Left colon (tissue), 2 donors: ENCODE measurements around the gene WNT7B. TPM values are rescaled to one million over a fixed set of nuclear protein-coding genes. Genes with fewer than 3 reads are reported as not detected.
A peak's percentile ranks its signal among the peaks of the same experiment; 100 is the strongest.

Experiments
- ATAC-seq: fragments of 200-7000 bp; cut with Tn5 transposase; one replicate; pipeline ENCODE4 v1.9.1; 2020; ENCODE audit warnings: mild to moderate bottlenecking, moderate library complexity
- DNase-seq, 2 donors: peaks; one replicate each; pipeline ENCODE4 v3.0.0-alpha.2; 2020
- intact Hi-C, 2 donors: fragments of 100-400 bp; cut with DNase I in 1 of 2; cut with micrococcal nuclease in 1 of 2; formaldehyde crosslinking; loops; one replicate each; pipeline versions ENCODE4 v1.11.2 to v1.14.0; 2022; cut with DNase I, micrococcal nuclease
- long read RNA-seq: library from polyadenylated mRNA; unstranded; transcript quantifications from one replicate; pipeline ENCODE4 v2.0.0, GENCODE V29; 2021
- total RNA-seq, 2 donors: library from RNA; stranded (reverse); fragmentation: NEBNext Ultra II Directional; extraction: Animal tissue kit (Norgen Biotek cat#: 25700); gene quantifications; one replicate each; pipeline ENCODE4 v1.2.1, GENCODE V29; 2021
- donor health status: DM: no; HTN: no; CAD: no.
- donor health status: DM: yes; HTN: yes; CAD: no.

WNT7B gene
- total RNA-seq = not detected
- long read RNA-seq = 0 reads

DNA sequence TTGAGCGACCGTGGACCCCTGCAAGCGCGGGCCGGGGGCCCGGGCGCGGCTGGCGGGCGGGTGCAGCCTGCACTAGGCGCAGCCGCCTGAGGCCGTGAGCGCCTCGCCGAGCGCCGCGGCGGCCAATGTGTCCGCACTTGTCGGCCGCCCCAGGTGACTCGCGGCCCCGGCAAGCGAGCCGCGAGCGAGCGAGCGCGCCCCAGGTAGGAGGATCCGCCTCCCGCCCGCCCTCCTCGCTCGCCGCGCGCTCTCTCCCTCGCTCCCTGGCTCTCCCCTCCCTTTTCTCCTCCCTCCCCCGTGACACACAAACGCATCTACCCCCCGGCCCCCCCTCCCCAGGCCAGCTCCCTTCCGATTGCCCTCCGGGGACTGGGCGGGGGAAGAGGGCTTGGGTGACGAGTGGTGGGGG, at the start of gene WNT7B:
TSS of gene WNT7B (minus strand) at position 160 of the 409 bp plus-strand sequence. CDS start 408 bp downstream, outside the sequence.
- DNase-seq (no peak), ATAC-seq (peak; percentile 23)
- intact Hi-C loops = no loop called here

DNA sequence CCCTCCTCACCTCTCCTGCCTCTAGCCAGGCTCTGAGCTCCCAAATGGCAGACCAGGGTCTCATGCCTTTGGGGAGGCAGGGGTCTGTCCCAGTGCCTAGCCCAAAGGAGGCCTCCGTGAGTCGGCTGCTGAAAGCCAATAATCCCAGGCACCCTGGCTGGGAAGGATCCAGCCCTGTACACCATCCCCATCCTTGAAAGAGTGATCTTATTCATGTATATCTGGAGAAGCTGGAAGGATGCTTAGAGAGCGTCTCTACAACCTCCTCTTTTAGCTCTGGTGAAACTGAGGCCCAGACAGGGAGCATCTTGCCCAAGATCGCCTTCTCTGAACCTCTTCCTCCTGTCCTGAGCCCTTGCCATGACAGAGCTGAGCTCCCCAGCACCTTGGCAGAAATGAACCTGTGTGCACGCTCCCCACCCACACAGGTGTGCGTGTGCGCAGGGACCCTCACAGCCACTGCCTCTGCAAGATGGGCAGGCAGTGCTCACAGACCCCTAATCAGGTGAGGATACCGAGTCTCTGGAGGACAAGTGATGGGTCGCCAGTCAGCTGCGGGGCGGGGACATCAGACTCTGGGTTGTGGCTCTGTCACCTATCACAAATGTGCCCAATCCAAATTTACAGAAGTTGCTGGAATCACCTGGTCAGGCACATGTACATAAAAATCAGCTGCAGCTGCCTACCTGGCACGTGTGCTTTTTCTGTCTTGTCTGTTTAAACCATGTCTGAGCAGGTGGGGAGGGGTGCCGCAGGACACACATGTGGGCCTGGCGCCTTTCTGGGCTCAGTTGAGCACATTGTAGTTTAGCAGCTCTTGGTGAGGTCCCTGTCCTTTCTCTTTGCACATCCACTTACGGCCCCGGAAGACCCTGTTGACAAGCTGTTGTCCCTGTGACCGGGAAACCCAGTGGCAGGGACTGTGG, 49.3 kb upstream of the WNT7B start:
- ATAC-seq = no peak
- intact Hi-C loops = no loop called here

GRCh38 chr22:46025225-46025972, 48.4 kb upstream of the WNT7B start:
- DNase-seq (peak; percentile 4 to 22), ATAC-seq (no peak)
- intact Hi-C loops = no loop called here

More for the DNA sequence above, 49.3 kb upstream of the WNT7B start:
- peak in 1 of 2 donors; percentile 25 for DNase-seq

DNA sequence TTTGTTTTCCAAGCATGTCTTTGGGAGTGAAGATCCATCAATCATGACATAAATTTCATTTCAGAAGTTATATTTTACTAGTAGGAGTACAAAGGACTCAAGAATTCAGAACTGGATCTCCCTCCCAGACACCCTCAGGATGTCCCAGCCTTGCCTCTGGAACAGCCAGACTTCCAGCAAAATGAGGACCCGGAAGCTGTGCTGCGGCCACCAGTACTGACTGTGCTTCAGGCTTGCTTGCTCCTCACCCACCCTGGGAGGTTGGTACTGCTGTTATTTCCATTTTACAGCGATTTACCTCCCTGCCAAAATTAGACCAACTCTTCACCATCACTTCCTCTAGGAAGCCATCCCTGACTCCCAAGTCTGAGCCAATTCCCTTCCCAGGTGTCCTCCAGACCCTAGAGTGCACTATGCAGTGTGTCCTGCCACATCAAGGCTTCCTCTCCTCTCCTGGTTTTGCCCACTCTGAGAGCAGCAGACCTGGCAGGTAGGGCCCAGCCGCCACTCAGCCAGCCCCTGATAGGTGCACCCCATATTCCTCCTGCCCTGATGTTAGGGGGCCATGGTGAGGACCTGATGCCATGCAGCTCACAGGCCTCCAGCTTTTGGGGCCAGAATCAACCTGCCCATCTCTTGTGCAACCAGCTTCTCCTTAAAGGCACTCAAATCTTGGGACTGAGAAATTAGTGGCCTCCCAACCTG, 47.3 kb upstream of the WNT7B start:
- ATAC-seq (no peak), DNase-seq (peak in 1 of 2 donors; percentile 16)
- intact Hi-C loops = no loop called here

DNA sequence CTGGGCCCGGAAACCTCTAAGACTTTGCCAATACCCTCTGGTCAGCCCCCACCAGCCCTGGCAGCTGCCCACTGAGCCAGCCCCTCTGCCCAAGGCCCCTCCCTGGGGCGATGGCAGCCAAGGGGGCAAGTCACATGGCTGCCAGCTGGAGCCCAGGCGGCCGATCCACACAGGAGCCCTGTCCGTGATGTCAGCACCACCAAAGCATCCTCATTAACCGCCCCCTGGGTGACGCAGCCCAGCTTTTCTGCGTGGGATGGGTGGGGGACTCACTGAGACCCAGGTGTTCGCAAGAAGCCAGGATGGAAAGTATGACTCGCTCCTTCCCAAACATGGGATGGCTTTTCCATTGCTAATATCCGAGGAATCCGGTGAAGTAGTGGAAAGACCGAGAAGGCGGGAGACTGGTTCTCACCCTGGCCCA, 46.6 kb upstream of the WNT7B start:
- DNase-seq = peak in 1 of 2 donors; percentile 21
- ATAC-seq = no peak
- intact Hi-C loops = no loop called here

DNA sequence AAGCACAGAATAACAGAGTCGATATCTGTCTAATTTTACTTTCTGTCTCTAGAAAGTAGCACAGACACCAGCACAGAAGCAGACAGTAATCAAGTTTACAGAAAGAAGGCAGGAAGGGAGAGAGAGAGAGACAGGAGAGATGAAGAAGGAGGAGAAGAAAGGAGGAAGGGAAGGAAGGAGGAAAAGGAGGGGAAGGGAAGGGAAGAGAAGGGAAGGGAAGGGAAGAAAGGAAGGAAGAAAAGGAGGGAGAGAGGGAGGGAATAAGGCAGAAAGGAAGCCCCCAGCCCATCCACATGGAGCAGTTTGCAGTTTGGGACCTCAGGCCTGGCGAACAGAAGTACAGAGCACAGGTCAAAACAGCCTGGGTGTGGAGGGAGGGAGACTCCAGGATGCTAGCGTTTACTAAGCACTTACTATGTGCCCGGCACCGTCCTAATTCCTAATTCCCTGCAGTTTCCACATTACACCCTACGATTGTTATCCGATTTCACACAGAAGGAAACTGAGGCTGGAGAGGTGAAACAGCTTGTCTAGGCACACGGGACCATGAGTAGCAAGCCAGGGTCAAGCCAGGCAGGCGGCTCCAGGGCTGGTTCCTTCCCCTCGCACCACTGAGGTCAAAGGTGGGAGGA, 46.0 kb upstream of the WNT7B start:
- intact Hi-C loops = no loop called here
- DNase-seq (no peak), ATAC-seq (no peak)

GRCh38 chr22:46021577-46021976, 44.6 kb upstream of the WNT7B start:
- DNase-seq (peak in 1 of 2 donors; percentile 18), ATAC-seq (no peak)
- intact Hi-C loops = no loop called here

GRCh38 chr22:46019351-46019750, 42.4 kb upstream of the WNT7B start:
- ATAC-seq (no peak), DNase-seq (peak in 1 of 2 donors; percentile 7)
- intact Hi-C loops = no loop called here

- no peak for DNase-seq
- intact Hi-C loops = no loop called here
- ATAC-seq = no peak
Measured at GRCh38 chr22:46018859-46019258, 41.9 kb upstream of the WNT7B start.

GRCh38 chr22:46017166-46017565, 40.2 kb upstream of the WNT7B start:
- intact Hi-C loops = no loop called here
- no peak for DNase-seq
- ATAC-seq = no peak

- DNase-seq = peak; percentile 93 to 94
- intact Hi-C loops = no loop called here
- ATAC-seq = peak; percentile 85
Measured at GRCh38 chr22:46013460-46014416, 36.8 kb upstream of the WNT7B start.

- intact Hi-C loops = no loop called here
- peak; percentile 7 for ATAC-seq
Measured at GRCh38 chr22:46012881-46013281, 35.9 kb upstream of the WNT7B start.

DNA sequence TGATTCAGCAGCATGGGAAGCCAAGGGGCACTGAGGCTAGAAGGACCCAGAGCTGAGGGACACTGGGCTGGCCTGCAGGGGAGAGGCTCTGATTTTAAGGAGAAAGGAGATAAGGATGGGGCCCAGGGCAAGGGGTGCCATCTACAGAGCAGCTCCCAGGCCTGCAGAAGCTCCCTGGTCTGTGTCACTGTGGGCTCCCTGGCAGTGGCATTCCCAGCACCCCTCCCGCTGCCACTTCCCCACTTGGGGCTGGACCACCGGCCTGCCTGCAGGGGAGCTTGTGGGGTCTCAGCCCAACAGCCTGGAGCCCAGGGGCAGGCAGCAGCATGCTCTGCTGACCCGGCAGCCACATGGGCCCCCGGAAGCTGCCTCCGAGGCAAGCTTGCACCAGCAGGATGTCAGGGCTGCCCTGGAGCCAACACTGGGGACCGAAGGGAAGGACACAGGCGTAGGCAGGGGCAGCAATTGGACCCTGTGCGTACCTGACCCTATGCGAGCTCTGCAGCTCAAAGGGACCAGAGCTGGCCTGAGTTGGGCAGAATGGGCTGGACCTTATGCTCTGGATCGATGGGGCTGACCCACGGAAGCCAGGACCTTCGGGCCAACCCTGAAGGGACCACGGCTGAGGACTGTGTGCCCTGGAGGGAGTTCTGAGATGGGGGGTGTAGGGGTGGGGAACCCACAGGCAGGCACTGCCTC, 35.4 kb upstream of the WNT7B start:
- intact Hi-C loops = no loop called here
- ATAC-seq (no peak), DNase-seq (peak in 1 of 2 donors; percentile 26)

More at GRCh38 chr22:46012881-46013281, 35.9 kb upstream of the WNT7B start:
- DNase-seq = peak in 1 of 2 donors; percentile 41

- intact Hi-C loops = no loop called here
- peak in 1 of 2 donors; percentile 26 for DNase-seq
Measured at GRCh38 chr22:46011627-46012181, 34.7 kb upstream of the WNT7B start.

GRCh38 chr22:46010951-46011626, 34.1 kb upstream of the WNT7B start:
- DNase-seq (peak in 1 of 2 donors; percentile 24), ATAC-seq (no peak)
- intact Hi-C loops = no loop called here

More at GRCh38 chr22:46011627-46012181, 34.7 kb upstream of the WNT7B start:
- ATAC-seq = no peak
